ENCODE measurements around the gene IPMK.
"Not testable (repeated sequence)": the region's sequence is repeated elsewhere in the genome, so short reads cannot be mapped to it uniquely, and the experiment has no call there.

The IPMK gene

GRCh38 chr10:58260334-58260733, 7.4 kb downstream of the IPMK start:
- no peak for DNase-seq (ENCODE audit: low read depth)
- no peak overlapping the region for H3K4me3 ChIP-seq (ENCODE audit: low read depth, low read length)
- TF ChIP-seq MAX (IDR thresholded peaks at IDR 0.05; ENCODE audit: low read depth, low read length): no peak
- no peak for TF ChIP-seq POLR2A (IDR thresholded peaks at IDR 0.05; ENCODE audit: extremely low read depth, insufficient read length)
- TF ChIP-seq, protein P1, sequence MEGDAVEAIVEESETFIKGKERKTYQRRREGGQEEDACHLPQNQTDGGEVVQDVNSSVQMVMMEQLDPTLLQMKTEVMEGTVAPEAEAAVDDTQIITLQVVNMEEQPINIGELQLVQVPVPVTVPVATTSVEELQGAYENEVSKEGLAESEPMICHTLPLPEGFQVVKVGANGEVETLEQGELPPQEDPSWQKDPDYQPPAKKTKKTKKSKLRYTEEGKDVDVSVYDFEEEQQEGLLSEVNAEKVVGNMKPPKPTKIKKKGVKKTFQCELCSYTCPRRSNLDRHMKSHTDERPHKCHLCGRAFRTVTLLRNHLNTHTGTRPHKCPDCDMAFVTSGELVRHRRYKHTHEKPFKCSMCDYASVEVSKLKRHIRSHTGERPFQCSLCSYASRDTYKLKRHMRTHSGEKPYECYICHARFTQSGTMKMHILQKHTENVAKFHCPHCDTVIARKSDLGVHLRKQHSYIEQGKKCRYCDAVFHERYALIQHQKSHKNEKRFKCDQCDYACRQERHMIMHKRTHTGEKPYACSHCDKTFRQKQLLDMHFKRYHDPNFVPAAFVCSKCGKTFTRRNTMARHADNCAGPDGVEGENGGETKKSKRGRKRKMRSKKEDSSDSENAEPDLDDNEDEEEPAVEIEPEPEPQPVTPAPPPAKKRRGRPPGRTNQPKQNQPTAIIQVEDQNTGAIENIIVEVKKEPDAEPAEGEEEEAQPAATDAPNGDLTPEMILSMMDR (IDR thresholded peaks at IDR 0.05; ENCODE audit: low read depth, low read length): no peak
- no peak for TF ChIP-seq MYC (IDR thresholded peaks at IDR 0.05; ENCODE audit: low read depth, low read length)

DNA sequence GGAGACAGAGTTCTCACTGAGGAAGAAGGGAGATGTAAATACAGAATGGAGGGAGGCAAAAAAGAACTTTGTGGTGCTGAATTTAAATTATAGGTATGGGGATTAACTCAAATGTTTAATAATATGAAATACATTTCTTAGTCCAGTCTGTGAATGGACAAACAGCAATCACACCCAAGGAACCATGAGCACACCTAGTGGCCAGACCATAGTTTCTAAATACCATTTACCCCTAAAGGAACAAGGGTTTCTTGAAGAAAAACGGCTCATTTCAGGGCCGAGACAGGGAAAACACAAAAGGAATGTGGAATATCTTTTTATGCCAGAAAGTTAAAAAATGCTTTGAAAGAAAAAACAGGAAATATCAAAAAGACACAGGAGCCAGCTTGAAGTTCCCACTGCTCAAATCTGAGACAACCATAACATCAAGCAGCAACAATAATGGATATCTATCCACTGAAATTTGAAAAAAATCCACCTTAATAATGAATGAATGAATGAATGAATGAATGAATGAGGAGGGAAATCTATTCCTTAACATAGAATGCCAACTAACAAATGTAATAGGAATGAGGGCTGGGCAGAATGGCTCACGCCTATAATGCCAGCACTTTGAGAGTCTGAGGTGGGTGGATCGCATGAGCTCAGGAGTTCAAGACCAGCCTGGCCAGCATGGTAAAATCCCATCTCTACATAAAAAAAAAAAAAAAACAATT, 8.6 kb downstream of the IPMK start:
- TF ChIP-seq POLR2A (IDR thresholded peaks at IDR 0.05; ENCODE audit: extremely low read depth, insufficient read length) (no peak), MAX (IDR thresholded peaks at IDR 0.05; ENCODE audit: low read depth, low read length) (no peak), MYC (IDR thresholded peaks at IDR 0.05; ENCODE audit: low read depth, low read length) (no peak)
- TF ChIP-seq, protein P1 (IDR thresholded peaks at IDR 0.05; ENCODE audit: low read depth, low read length): no peak
- DNase-seq (ENCODE audit: low read depth): no peak
- H3K4me3 ChIP-seq (ENCODE audit: low read depth, low read length): no peak overlapping the region

DNA sequence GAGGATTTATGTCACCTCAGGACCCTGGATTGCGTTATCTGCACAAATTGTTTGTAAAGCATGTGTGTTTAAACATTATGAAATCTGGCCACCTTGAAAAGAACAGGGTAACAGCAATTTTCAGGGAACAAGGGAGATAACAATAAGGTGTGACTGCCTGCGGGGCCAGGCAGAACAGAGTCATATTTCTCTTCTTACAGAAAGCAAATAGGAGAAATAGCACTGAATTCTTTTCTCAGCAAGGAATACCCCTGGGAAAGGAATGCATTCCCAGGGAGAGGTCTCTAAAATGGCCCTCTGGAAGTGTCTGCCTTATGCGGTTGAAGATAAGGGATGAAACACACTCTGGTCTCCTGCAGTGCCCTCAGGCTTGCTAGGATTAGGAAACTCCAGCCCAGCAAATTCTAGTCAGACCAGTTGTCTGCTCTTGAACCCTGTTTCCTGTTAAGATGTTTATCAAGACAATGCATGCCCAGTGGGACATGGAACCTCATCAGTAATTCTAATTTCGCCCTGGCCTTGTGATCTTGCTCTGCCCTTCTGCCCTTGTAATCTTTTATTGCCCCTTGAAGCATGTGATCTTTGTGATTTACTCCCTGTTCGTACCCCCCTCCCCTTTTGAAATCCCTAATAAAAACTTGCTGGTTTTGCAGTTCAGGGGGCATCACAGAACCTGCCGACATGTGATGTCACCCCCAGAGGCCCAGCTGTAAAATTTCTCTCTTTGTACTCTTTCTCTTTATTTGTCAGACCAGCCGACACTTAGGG, 11.5 kb downstream of the IPMK start:
- not testable (repeated sequence) for DNase-seq (ENCODE audit: low read depth); H3K4me3 ChIP-seq (ENCODE audit: low read depth, low read length)

DNA sequence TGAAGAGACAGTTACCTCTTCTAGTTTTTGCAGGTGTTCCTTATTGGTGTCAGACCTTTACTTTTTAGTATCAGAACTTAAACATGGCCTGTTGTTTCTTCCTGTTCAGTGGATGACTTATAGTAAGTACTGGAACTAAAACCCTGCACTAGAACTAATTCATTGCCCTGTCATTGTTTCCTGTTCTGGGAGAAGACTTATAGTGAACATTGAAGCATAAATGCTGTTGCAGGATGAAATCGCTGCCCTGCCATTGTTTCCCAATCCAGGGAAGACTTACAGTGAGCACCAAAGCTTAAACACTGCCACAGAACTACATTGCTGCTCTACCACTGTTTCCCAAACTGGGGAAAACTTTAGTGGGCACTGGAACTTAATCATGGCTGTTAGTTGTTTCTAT, 13.1 kb downstream of the IPMK start:
- TF ChIP-seq MYC (IDR thresholded peaks at IDR 0.05; ENCODE audit: low read depth, low read length) (no peak), MAX (IDR thresholded peaks at IDR 0.05; ENCODE audit: low read depth, low read length) (no peak)
- no peak for DNase-seq (ENCODE audit: low read depth)
- no peak overlapping the region for H3K4me3 ChIP-seq (ENCODE audit: low read depth, low read length)

DNA sequence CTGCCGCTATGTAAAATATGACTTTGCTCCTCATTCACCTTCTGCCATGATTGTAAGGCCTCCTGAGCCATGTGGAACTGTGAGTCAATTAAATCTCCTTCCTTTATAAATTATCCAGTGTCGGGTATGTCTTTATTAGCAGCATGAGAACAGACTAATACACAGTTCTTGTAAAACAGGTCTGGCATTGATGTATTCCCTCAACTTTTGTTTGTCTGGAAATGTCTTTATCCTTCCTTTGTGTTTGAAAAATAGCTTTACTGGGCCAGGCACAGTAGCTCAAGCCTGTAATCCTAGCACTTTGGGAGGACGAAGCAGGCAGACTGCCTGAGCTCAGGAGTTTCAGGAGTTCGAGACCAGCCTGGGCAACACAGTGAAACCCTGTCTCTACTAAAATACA, 14.5 kb downstream of the IPMK start:
- no peak for DNase-seq (ENCODE audit: low read depth)
- H3K4me3 ChIP-seq (ENCODE audit: low read depth, low read length): no peak overlapping the region
- TF ChIP-seq, protein P1 (IDR thresholded peaks at IDR 0.05; ENCODE audit: low read depth, low read length): no peak
- no peak for TF ChIP-seq MYC (IDR thresholded peaks at IDR 0.05; ENCODE audit: low read depth, low read length)
- TF ChIP-seq MAX (IDR thresholded peaks at IDR 0.05; ENCODE audit: low read depth, low read length): no peak
- TF ChIP-seq POLR2A (IDR thresholded peaks at IDR 0.05; ENCODE audit: extremely low read depth, insufficient read length): no peak

DNA sequence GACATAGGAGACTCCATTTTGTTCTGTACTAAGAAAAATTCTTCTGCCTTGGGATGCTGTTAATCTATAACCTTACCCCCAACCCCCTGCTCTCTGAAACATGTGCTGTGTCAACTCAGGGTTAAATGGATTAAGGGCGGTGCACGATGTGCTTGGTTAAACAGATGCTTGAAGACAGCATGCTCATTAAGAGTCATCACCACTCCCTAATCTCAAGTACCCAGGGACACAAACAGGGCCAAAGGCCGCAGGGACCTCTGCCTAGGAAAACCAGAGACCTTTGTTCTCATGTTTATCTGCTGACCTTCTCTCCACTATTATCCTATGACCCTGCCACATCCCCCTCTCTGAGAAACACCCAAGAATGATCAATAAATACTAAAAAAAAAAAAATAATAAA, 23.0 kb downstream of the IPMK start:
- H3K4me3 ChIP-seq (ENCODE audit: low read depth, low read length); DNase-seq (ENCODE audit: low read depth): not testable (repeated sequence)

- not testable (repeated sequence) for DNase-seq (ENCODE audit: low read depth); H3K4me3 ChIP-seq (ENCODE audit: low read depth, low read length)
These were observed 23.5 kb downstream of the IPMK start for GRCh38 chr10:58244242-58244641.

DNA sequence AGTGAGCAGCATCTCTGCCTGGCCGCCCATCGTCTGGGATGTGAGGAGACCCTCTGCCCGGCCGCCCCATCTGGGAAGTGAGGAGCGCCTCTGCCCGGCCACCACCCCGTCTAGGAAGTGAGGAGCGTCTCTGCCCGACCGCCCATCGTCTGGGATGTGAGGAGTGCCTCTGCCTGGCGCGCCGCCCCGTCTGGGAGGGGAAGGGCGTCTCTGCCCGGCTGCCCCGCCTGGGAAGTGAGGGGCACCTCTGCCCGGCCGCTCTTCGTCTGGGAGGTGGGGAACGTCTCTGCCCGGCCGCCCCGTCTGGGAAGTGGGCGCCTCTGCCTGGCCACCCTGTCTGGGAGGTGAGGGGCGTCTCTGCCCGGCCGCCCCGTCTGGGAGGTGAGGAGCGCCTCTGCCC, 23.9 kb downstream of the IPMK start:
- DNase-seq (ENCODE audit: low read depth); H3K4me3 ChIP-seq (ENCODE audit: low read depth, low read length): not testable (repeated sequence)

Measured in NB4 (cell line).